Activated CD4-positive, alpha-beta T cell treated with anti-CD3 and anti-CD28 coated beads for 36 hours (primary cell): Measurements from ENCODE around the gene F2RL3. TPM values are rescaled to one million over a fixed set of nuclear protein-coding genes. Genes with fewer than 3 reads are reported as not detected.
A peak's percentile ranks its signal among the peaks of the same experiment; 100 is the strongest.
"Not testable (repeated sequence)": the region's sequence is repeated elsewhere in the genome, so short reads cannot be mapped to it uniquely, and the experiment has no call there.

ENCODE experiments used
- ATAC-seq: fragments of 200-7000 bp; cut with Tn5 transposase; one replicate; pipeline ENCODE4 v1.10.0; 2021; ENCODE audit warnings: mild to moderate bottlenecking, moderate library complexity
- CTCF ChIA-PET: fragments of 350-600 bp; sonication (Branson Sonifier 250); formaldehyde crosslinking; loops from one replicate; lab custom pipeline; 2021; ENCODE audit warnings: antibody characterized with exemption; lab: Charles Lee
- POLR2A ChIA-PET: fragments of 350-600 bp; sonication (Branson Sonifier 250); formaldehyde crosslinking; loops from one replicate; lab custom pipeline; 2021; ENCODE audit warnings: antibody characterized with exemption, inconsistent platforms; lab: Charles Lee
- DNase-seq: peaks from one replicate; pipeline ENCODE4 v3.0.0-alpha.2; 2020
- H3K27ac Mint-ChIP-seq: one replicate; pipeline ENCODE4 v1.8.0; 2021; ENCODE audit warnings: mixed read lengths
- H3K27me3 Mint-ChIP-seq: one replicate; pipeline ENCODE4 v1.8.0; 2021; ENCODE audit warnings: mixed read lengths
- H3K36me3 Mint-ChIP-seq: one replicate; pipeline ENCODE4 v1.8.0; 2021; ENCODE audit warnings: low read depth, mixed read lengths
- H3K4me1 Mint-ChIP-seq: one replicate; pipeline ENCODE4 v1.8.0; 2021; ENCODE audit warnings: mixed read lengths
- H3K4me3 Mint-ChIP-seq: one replicate; pipeline ENCODE4 v1.8.0; 2021; ENCODE audit warnings: mild to moderate bottlenecking, moderate library complexity, mixed read lengths
- H3K9me3 Mint-ChIP-seq: one replicate; pipeline ENCODE4 v1.8.0; 2021; ENCODE audit warnings: low read depth, mixed read lengths
- intact Hi-C, 2 experiments: fragments of 100-400 bp; cut with DNase I in 1 of 2; cut with micrococcal nuclease in 1 of 2; formaldehyde crosslinking; loops; one replicate each; pipeline versions ENCODE4 v1.14.2 to v1.15.1; 2022 to 2024; cut with DNase I, micrococcal nuclease
- total RNA-seq, 2 experiments: library from RNA; stranded (reverse); gene quantifications; one replicate each; pipeline ENCODE4 v1.2.3, GENCODE V29; 2021

Gene F2RL3
- total RNA-seq, 2 experiments from 2014 or later = not detected

DNA sequence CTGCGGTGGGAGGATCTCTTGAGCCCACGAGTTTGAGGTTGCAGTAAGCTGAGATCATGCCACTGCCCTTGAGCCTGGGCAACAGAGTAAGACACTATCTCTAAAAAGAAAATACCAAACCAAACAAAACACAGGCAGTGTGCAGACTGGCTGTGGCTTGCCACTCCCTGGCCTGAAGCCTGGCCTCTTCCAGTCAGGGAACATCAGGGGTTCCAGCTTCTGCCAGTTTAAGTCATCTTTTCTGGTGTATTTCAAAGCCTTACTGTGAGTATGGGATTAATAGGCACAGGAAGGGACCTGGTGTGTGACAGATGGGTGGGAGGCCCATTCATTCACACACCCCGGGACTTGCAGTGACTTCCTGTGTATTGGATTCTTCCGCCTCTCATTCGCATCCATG lies 27.0 kb upstream of the F2RL3 start:
- Mint-ChIP-seq H3K4me1 (no peaks in the 10 kb centered on the region), H3K27ac (no peak overlapping the region), H3K27me3 (no peaks in the 10 kb centered on the region), H3K9me3 (no peaks in the 10 kb centered on the region), H3K36me3 (peaks cover 20% of the 10 kb centered on the region), H3K4me3 (no peak overlapping the region)
- ChIA-PET CTCF (no interaction called here), POLR2A (no interaction called here)
- ATAC-seq (no peak), DNase-seq (no peak)
- intact Hi-C loops = no loop called here

DNA sequence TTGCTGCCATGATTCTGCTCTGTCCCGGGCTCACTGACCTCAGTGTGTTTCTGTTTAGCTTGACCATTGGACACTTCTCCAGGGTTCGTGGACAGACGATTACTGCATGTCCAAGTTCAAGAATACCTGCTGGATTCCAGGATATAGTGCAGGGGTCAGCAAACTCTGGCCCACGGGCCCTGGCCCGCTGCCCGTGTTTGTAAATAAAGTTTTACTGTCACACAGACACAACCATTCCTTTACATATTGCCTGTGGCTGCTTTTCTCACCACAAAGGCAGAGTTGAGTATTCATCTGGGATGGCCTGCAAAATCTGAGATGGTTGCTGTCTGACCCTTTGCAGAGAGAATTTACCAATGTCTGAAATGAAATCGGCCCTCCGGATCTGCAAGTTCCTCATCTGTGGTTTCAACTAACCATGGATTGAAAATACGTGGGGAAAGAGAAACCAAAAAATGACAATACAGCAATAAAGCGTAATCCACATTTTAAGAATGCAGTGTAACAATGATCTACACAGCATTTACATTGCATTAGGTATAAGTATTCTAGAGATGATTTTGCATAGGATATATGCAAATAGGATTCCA lies 25.9 kb upstream of the F2RL3 start:
- ATAC-seq (no peak), DNase-seq (no peak)
- intact Hi-C loops = no loop called here
- ChIA-PET CTCF (no interaction called here), POLR2A (no interaction called here)
- Mint-ChIP-seq H3K27ac (no peak overlapping the region), H3K4me3 (no peak overlapping the region), H3K27me3 (no peaks in the 10 kb centered on the region), H3K4me1 (no peaks in the 10 kb centered on the region), H3K36me3 (peaks cover 23% of the 10 kb centered on the region), H3K9me3 (no peaks in the 10 kb centered on the region)

DNA sequence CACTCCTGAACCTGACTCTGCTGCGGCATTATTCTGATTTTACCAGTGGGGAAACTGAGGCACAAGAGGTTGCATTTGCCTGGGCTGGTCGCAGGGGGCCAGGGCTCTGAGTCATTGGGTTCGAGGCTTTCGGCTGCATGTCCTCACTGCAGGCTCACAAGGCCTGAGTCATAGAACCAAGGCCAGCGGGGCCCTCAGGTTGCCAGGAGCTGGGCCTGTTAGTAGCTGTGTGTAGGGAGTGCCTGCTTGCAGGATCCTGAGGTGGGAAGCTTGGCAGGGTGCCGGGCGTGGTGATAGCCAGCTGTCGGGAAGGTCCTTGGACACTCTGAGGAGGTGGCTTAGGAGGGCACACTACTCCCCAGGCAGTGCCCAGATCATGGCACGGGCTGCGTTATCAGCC lies 21.6 kb upstream of the F2RL3 start:
- intact Hi-C loops = no loop called here
- no peaks in the 10 kb centered on the region for H3K27me3 Mint-ChIP-seq
- ATAC-seq = no peak
- H3K9me3 Mint-ChIP-seq = no peaks in the 10 kb centered on the region
- no peak overlapping the region for H3K4me3 Mint-ChIP-seq
- no peaks in the 10 kb centered on the region for H3K4me1 Mint-ChIP-seq
- ChIA-PET POLR2A (no interaction called here), CTCF (no interaction called here)
- no peak overlapping the region for H3K27ac Mint-ChIP-seq
- no peak for DNase-seq
- peaks cover 30% of the 10 kb centered on the region for H3K36me3 Mint-ChIP-seq

DNA sequence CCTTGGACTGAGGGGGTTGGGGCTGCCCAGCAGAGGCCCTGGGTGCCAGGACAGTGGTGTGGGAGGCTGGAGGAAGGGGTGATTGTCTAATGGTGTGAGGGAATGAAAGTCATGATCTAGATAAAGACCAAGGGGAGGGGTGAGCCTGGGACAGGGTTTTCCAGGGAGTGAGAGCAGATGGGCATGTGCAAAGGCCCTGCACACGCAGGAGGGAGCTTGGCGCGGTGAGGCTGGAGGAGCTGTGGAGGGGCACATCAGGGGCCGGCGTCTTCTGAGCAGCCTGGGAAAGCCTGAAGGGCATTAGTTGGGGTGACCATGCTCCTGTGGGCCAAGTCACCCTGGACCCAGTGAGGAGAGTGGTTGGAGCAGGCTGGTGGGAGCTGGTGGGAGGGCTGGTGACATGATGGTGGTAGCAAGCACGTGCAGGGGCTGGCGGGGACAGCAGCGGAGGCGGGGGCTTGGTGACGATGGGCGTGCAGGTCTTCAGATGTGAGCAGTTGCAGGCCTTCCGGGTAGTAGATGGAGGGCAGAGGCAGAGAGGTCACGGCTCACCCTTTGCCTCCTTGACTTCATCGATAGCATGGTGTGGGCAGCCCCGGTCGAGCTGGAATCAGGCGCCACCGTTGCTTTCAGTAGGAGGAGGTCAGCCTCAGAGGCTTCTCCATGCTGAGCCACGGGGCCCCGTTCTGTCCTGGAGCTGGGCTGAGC lies 20.2 kb upstream of the F2RL3 start:
- no peak overlapping the region for H3K27ac Mint-ChIP-seq
- ChIA-PET CTCF (no interaction called here), POLR2A (no interaction called here)
- ATAC-seq = no peak
- no peaks in the 10 kb centered on the region for H3K9me3 Mint-ChIP-seq
- H3K36me3 Mint-ChIP-seq = peaks cover 33% of the 10 kb centered on the region
- H3K4me3 Mint-ChIP-seq = no peak overlapping the region
- no peaks in the 10 kb centered on the region for H3K4me1 Mint-ChIP-seq
- no peaks in the 10 kb centered on the region for H3K27me3 Mint-ChIP-seq
- intact Hi-C loops = no loop called here
- DNase-seq = no peak

GRCh38 chr19:16869331-16869972 lies 19.3 kb upstream of the F2RL3 start:
- no peak for ATAC-seq
- DNase-seq = no peak
- Mint-ChIP-seq H3K36me3 (peaks cover 36% of the 10 kb centered on the region), H3K4me3 (no peak overlapping the region), H3K9me3 (no peaks in the 10 kb centered on the region), H3K27ac (no peak overlapping the region), H3K4me1 (peaks cover 4% of the 10 kb centered on the region), H3K27me3 (no peaks in the 10 kb centered on the region)
- POLR2A ChIA-PET = no interaction called here
- CTCF ChIA-PET = no interaction called here
- intact Hi-C loops = no loop called here

DNA sequence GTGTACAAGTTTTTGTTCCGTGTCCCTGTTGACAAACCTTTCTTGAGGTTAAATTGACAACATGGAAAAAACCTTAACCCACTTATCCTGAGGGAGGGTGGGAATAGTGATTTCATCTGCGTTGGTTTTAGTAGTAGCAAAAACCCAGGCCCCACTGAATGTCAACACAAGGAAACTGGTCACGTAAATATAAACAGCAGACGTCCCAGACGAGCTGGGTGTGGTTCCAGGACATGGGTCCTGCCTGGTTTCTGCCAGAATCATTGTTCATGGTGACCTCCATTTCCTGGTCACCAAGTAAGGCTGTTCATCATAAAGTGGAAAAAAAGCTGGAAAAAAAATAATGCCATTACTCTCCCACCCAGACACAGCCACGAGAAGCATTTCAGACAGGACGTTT lies 16.9 kb upstream of the F2RL3 start:
- DNase-seq = no peak
- no peak overlapping the region for H3K27ac Mint-ChIP-seq
- ChIA-PET CTCF (interaction anchor here (0.5 kb wide), 1 partner anchor 865 kb away, joined by 3 read pairs; no protein-coding TSS in a partner anchor), POLR2A (no interaction called here)
- H3K4me3 Mint-ChIP-seq = no peak overlapping the region
- ATAC-seq = no peak
- no peaks in the 10 kb centered on the region for H3K9me3 Mint-ChIP-seq
- no peaks in the 10 kb centered on the region for H3K27me3 Mint-ChIP-seq
- intact Hi-C loops = no loop called here
- peaks cover 39% of the 10 kb centered on the region for H3K36me3 Mint-ChIP-seq
- H3K4me1 Mint-ChIP-seq = peaks cover 9% of the 10 kb centered on the region

- peaks cover 37% of the 10 kb centered on the region for H3K36me3 Mint-ChIP-seq
- intact Hi-C loops = no loop called here
- CTCF ChIA-PET = interaction anchor here (0.6 kb wide), 1 partner anchor 229 kb away, joined by 3 read pairs; no protein-coding TSS in a partner anchor
- H3K9me3 Mint-ChIP-seq = no peaks in the 10 kb centered on the region
- ATAC-seq = no peak
- H3K4me3 Mint-ChIP-seq = no peak overlapping the region
- no peak overlapping the region for H3K27ac Mint-ChIP-seq
- no peak for DNase-seq
- peaks cover 9% of the 10 kb centered on the region for H3K4me1 Mint-ChIP-seq
- POLR2A ChIA-PET = no interaction called here
- H3K27me3 Mint-ChIP-seq = no peaks in the 10 kb centered on the region
Observed at GRCh38 chr19:16872728-16873127, 16.1 kb upstream of the F2RL3 start.

DNA sequence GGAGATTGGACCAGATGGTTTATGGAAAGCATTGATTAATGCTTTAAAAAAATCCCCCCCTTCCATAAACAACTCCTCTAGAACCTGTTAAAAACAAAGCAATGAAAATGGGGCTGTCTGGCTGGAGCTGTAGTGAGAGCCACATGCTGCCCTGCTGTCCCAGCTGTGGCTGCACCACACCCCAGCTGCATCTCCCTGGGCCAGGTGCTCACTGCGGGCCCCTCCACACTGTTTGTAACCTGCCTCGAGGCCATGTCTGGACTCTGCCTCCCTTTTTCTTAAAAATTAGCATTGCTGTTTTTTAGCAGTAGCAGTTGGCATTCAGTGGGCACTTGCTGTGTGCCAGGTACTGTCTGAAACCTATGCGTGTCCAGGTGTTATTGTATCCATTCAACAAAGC lies 15.2 kb upstream of the F2RL3 start:
- no peak for ATAC-seq
- no peak for DNase-seq
- H3K27ac Mint-ChIP-seq = no peak overlapping the region
- intact Hi-C loops = no loop called here
- H3K27me3 Mint-ChIP-seq = no peaks in the 10 kb centered on the region
- peaks cover 9% of the 10 kb centered on the region for H3K4me1 Mint-ChIP-seq
- H3K36me3 Mint-ChIP-seq = peaks cover 34% of the 10 kb centered on the region
- CTCF ChIA-PET = no interaction called here
- H3K9me3 Mint-ChIP-seq = no peaks in the 10 kb centered on the region
- no peak overlapping the region for H3K4me3 Mint-ChIP-seq
- POLR2A ChIA-PET = no interaction called here

DNA sequence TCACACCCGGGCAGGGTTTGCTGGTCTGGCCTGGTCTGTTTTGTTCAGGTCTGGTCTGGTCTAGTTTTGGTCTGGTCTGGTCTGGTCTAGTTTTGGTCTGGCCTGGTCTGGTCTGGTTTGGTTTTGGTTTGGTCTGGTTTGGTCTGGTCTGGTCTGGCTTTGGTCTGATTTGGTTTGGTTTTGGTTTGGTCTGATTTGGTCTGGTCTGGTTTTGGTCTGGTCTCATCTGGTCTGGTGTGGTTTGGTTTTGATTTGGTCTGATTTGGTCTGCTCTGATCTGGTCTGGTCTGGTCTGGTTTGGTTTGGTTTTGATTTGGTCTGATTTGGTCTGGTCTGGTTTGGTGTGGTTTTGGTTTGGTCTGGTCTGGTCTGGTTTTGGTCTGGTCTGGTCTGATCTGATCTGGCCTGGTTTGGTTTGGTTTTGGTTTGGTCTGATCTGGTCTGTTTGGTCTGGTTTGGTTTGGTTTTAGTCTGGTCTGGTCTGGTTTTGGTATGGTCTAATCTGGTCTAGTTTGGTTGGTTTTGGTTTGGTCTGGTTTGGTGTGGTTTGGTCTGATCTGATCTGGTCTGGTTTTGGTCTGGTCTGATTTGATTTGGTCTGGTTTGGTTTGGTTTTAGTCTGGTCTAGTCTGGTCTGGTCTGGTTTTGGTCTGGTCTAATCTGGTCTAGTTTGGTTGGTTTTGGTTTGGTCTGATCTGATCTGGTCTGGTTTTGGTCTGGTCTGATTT lies 14.4 kb upstream of the F2RL3 start:
- intact Hi-C loops = no loop called here
- ChIA-PET CTCF (no interaction called here), POLR2A (no interaction called here)
- Mint-ChIP-seq H3K27me3 (no peaks in the 10 kb centered on the region), H3K4me3 (no peak overlapping the region), H3K27ac (peak overlapping the region; percentile 56), H3K9me3 (no peaks in the 10 kb centered on the region), H3K4me1 (peaks cover 9% of the 10 kb centered on the region), H3K36me3 (peaks cover 41% of the 10 kb centered on the region)
- DNase-seq (no peak), ATAC-seq (peak; percentile 27)

GRCh38 chr19:16874978-16875299 lies 13.9 kb upstream of the F2RL3 start:
- POLR2A ChIA-PET, intact Hi-C loops, H3K4me3 Mint-ChIP-seq, H3K27me3 Mint-ChIP-seq, H3K4me1 Mint-ChIP-seq, ATAC-seq, DNase-seq, CTCF ChIA-PET, H3K9me3 Mint-ChIP-seq: not testable (repeated sequence)
- Mint-ChIP-seq H3K36me3 (peaks cover 45% of the 10 kb centered on the region), H3K27ac (peak overlapping the region; percentile 56)

DNA sequence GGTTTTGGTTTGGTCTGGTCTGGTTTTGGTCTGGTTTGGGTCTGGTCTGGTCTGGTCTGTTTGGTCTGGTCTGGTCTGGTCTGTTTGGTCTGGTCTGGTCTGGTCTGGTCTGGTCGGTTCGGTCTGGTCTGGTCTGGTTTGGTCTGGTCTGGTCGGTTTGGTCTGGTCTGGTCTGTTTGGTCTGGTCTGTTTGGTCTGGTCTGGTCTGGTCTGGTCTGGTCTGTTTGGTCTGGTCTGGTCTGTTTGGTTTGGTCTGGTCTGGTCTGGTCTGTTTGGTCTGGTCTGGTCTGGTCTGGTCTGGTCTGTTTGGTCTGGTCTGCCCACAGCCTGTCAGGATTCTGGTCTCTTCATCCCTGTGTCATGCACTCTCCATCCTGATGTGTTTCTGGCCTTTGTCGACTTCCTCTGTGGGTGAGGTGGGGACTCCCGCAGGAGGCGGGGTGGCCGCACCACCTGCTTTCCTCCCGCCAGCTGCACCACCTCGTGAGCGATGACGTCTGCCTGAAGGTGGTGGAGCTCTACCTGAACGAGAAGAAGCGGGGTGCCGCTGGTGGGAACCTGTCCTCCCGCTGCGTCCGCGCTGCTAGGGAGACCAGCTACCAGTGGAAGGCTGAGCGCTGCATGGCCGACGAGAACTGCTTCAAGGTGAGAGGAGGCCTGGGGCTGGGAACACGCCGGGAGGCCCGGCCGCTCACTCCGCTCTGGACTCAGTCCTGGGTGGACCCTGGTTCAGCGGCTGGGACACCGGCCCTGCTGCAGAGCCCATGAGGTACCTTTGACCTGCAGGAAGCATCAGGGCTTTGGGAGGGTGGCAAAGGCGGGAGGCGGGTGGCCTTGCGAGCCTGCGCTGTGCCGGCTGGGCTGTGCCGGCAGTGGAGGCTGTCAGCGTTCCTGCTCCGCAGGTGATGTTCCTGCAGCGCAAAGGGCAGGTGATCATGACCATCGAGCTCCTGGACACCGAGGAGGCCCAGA lies 12.9 kb upstream of the F2RL3 start:
- DNase-seq (peak; percentile 36), ATAC-seq (peak; percentile 15)
- no peaks in the 10 kb centered on the region for H3K9me3 Mint-ChIP-seq
- intact Hi-C loops = no loop called here
- no peak overlapping the region for H3K4me3 Mint-ChIP-seq
- ChIA-PET POLR2A (no interaction called here), CTCF (no interaction called here)
- H3K27ac Mint-ChIP-seq = no peak overlapping the region
- peaks cover 51% of the 10 kb centered on the region for H3K36me3 Mint-ChIP-seq
- no peaks in the 10 kb centered on the region for H3K27me3 Mint-ChIP-seq
- peaks cover 9% of the 10 kb centered on the region for H3K4me1 Mint-ChIP-seq
